GM13977 (cell line): ENCODE results near the gene GRIN3A.

Experiments used
- DNase-seq: peaks from one replicate; pipeline ENCODE4 v3.0.0; 2012; ENCODE audit warnings: low spot score
- CTCF ChIP-seq: IDR thresholded peaks from 2 replicates; pipeline ENCODE4 v1.5.1; 2012; ENCODE audit warnings: mild to moderate bottlenecking, control low read depth; ENCODE audit not compliant: insufficient read depth; ENCODE audit errors: extremely low read depth, missing control alignments
- in situ Hi-C: fragments of 300-500 bp; cut with MboI; formaldehyde crosslinking; loops from one replicate; pipeline ENCODE4 v1.12.0; 2022; ENCODE audit warnings: low sequenced_read_pairs, low pct_unique_long_range_greater_than_20kb, mixed read lengths, inconsistent platforms; ENCODE audit not compliant: unreplicated experiment

Gene GRIN3A

GRCh38 chr9:101668421-101668820 is 70.0 kb downstream of the GRIN3A start:
- no peak for TF ChIP-seq CTCF
- in situ Hi-C loops = no loop called here
- no peak for DNase-seq

DNA sequence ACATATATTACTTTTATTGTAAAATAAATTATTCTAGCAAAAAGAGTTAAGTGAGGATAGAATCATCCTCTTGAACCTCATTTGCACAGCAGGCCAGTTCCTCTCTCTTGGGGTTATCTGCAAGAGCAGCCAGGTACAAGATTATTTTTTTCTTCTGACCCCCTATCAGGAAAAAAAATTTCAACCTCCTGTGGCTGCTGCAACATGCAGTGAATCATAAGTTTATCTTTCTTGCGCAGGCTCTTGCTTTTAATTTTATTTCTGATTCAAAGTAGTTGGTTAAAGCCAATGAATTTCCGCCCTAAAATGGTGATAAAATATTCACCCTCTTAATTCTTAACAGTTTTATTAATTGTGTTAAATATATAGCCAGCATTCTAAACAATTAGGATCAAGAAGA is 74.0 kb downstream of the GRIN3A start:
- no peak for TF ChIP-seq CTCF
- DNase-seq = no peak
- in situ Hi-C loops = no loop called here

DNA sequence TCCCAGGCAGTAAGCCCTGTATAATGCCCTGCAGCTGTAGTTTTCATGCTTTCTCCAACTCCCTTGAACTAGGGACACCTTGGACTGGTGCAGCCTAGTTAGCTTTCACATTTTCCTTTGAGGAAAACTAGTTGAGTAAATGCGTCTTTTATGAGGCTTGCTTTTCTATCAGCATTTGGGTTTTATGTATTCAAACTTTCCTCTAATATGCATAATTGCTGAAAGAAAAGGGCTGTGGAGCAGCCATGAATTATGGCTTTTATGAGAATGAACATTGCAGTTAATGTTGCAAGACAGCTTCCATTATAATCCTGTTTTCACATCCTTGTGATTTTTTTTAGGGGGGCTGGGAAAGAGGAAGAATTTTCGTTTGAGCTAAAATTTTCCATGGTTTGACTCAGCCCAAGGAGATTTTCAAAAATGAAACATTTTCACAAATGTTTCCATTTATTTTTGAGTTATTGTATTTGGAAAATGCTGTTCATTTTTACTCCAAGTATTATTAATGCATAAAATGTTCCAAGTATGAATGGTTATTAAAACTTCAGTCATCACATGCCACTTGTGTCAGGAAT is 85.8 kb downstream of the GRIN3A start:
- TF ChIP-seq CTCF = no peak
- DNase-seq = no peak
- in situ Hi-C loops = no loop called here

DNA sequence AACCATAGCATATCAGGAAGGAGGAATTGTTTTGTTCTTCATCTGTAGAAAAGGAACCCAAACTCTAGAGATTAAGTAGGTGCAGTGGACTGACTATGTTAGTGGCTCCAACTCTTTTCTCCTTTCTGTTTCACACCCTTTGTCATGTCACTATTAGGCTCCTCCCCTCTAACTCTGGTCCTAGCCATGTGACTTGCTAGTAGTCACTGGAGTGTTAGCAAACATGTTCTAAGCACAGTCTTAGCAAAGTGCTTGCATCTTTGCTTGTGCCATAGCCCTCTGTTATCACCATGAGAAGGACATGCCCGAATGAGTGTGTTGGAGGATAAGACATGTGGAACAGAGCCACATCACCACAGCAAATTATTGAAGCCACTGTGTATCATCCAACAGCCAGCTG is 88.3 kb downstream of the GRIN3A start:
- in situ Hi-C loops = no loop called here
- TF ChIP-seq CTCF = no peak
- no peak for DNase-seq

GRCh38 chr9:101648493-101648892 is 90.0 kb downstream of the GRIN3A start:
- in situ Hi-C loops = no loop called here
- DNase-seq = no peak
- TF ChIP-seq CTCF = no peak

- no peak for TF ChIP-seq CTCF
- DNase-seq = no peak
- in situ Hi-C loops = no loop called here
Observed at GRCh38 chr9:101639785-101640665, 98.4 kb downstream of the GRIN3A start.
